IPS DF 4.7 (cell line): Measurements from ENCODE around the gene ESPNL.

Source experiments
- DNase-seq: peaks from one replicate; pipeline ENCODE4 v3.0.0-alpha.2; 2013; ENCODE audit warnings: low spot score; ENCODE audit errors: extremely low read depth

Gene ESPNL

DNA sequence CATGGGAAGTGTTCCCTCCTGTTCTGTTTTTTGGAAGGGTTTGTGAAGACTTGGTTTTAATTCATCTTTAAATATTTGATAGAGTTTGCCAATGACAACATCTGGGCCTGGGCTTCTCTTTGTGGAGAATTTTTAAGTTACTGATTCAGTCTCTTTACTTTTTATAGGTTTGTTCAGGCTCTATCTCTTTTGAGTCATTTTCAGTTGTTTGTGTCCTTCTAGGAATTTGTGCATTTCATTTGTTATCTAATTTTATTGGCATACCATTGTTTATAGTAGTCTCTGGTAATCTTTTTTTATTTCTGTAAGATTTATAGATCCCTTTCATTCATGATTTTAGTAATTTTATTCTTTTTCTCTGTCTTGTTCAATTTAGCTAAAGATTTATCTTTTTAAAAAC is 24.7 kb upstream of the ESPNL start:
- no peak for DNase-seq

DNA sequence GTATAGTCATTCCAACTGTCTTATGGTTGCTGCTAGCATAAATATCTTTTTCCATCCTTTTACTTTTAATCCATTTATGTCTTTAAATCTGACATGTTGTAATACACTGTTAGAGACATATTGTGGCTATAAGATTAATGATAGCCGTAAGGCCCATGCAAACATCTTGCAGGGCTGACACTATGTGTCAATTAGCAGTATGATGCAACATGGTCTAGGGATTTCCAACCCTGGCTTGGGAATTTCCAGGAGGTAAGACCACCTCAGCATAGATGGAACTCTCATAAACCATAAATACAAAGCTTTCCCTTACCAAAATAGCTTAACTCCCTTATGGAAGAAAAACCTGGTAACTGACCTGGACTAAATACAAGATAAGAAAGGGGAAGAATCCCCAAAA is 22.8 kb upstream of the ESPNL start:
- no peak for DNase-seq

DNA sequence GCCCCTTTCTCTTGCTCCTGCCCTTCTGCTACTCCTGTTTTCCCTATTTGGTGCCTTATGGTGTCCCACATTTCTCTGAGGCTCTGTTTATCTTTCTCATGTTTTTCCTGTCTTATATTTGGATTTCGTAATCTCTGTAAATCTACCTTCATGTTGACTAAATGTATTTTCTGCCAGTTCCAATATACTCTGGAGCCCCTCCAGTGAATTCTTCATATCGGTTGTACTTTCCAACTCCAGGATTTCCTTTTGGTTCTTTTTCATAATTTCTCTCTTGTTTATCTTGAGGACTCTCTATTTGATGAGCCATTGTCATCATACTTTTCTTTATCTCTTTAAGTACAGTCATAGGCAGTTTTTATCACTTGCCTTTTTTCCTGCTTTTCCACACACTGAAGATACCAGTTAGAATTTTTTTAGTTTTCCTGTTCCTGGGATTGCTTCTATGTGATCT is 20.2 kb upstream of the ESPNL start:
- DNase-seq: no peak

DNA sequence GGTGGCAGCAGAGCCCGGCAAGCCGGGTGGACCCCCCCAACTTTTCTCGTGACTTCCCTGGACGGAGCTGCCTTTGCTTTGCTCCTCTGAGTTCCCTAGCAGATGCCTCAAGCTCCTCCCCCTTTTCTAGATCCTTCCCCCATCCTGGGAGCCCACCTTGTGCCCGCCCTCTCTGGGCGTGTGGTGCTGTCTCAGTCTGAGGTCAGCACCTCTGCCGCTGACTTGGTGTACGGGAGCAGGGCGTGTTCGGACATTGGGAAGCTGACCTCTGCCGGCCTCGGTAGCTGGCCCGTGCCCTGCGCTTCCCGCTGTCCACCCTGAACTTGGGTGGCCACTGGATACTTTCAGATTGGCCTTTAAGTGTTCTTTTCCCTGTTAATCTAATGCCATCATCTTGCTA is 19.6 kb upstream of the ESPNL start:
- no peak for DNase-seq

DNA sequence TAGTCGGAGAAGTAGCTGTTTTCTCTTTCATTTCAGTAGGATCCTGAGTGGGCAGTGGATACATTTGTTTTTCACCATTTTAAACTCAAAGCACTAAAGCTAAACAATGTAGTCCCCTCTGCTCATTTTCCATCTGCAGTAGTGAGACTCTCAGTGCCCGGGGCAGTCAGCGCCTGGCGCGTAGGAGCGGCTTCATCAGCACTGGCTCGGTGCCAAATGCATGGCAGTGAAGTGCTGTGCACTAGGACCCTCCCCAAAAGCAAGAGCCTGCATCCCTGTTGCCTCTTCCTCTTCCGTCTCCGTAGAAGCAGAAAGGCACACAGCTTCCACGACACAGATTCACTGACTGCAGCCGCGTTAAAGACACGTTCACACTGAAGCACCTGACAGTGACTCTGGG is 19.0 kb upstream of the ESPNL start:
- DNase-seq: no peak

DNA sequence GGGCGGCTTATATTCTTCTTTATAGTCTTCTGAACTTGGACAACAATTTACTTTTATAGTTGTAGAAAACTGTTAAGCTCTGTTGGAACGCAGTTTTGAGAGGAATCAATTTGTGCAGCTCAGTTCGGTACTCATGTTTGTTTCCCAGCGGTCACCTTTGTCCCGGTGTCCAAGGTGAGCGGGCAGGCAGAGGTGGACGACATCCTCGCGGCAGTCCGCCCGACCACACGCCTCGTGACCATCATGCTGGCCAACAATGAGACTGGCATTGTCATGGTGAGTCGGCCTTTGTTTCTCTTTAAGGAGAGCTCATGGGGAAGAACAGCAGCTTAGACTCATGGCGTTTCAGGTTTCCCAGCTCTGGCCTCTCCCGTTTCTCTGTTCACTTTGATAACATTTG is 18.6 kb upstream of the ESPNL start:
- DNase-seq: no peak

DNA sequence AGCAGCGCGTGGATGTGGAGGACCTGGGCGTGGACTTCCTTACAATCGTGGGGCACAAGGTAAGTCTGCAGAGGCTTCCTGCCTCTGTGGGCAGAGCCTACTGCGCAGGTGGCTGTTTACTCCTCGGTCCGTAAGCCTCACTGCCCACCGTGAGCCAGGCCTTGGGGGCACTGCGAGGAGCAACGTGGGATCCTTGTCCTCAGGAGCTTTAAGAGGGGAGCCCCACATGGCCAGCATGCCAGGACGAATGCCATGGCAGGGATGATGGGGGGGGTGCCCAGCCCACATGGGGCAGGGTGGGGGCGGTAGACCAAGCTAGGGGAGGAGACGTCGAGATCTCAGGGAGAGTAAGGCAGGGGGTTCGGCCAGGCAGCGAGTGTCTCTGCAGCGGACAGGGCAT is 18.0 kb upstream of the ESPNL start:
- DNase-seq: no peak

DNA sequence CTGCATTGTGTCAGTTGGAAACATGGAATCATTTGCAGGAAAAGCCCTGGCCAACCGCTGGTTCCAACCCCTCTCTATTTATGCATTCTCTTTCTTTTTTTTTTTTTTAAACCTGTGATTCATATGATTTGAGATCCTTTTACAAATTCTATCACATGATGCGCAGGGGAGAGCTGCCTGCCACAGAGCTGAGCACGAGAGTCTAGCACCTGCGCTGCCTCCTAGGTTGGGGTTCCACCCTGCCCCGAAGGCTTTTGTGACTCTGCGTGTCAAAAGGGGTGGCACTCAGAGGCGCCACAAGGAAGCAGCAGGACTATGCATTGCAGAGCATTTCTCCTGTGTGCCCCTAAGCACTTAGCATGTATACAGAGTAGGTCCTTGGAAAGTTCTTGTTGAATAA is 17.3 kb upstream of the ESPNL start:
- DNase-seq: no peak

DNA sequence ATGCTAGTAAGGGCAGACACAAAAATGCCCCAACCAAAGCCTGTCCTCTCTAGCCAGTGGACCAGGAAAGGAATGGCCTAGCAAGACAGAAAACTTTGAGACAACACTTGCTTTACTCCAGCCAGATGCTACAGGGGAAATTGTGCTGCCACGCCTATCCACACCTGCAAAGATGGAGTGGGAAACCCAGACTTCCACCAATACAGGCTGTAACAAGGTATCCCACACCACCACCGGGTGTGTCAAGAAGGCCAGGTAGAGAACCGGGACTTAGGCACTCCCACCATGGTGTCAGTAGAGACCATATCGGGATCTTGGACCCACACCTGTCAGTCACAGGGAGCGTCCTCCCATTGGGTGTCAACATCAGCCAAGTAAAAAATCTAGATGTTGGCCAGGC is 16.2 kb upstream of the ESPNL start:
- no peak for DNase-seq

DNA sequence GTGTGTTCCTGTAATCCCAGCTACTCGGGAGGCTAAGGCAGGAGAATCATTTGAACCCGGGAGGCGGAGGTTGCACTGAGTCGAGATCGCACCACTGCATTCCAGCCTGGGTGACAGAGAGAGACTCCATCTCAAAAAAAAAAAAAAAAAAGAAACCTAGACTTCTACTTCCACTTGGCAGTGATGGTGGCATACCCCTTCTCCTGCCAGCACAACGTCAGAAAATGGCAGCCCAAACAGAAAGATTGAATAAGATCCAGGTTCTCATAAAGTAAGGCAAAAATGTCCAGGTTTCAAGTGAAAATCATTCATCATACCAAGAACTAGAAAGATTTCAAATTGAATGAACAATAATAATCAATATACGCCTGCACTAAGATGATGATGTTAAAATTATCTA is 15.4 kb upstream of the ESPNL start:
- no peak for DNase-seq

DNA sequence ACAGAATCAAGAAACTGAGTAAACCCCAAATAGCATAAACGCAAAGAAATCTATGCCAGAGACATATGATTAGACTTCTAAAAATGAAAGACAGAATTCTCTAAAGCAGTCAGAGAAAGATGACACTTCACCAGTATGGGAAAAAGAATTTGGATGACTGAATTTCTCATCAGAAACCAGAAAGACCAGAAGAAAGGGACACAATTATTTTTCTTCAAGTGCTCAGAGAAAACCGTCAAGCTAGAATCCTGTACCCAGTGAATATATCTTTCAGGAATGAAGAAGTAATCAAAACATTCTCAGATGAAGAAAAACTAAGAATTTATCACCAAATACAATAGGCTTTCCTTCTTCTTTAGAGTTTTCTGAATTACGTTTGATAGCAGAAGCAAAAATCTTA is 14.2 kb upstream of the ESPNL start:
- DNase-seq: no peak

DNA sequence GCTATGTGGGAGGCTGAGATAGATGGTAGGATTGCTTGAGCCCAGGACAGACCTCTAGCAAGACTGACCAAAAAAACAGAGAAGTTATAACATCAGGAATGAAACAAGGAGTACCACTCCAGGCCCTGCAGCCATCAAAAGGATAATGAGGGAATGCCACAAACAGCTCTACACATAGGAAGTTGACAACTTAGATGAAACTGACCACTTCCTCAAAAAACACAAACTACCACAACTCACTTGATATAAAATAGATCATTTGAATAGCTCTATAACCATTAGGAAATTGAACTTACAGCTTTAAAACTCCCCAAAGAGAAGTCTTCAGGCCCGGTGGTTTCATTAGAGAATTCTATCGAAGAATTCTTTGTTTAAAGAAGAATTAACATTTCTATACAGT is 12.9 kb upstream of the ESPNL start:
- no peak for DNase-seq

DNA sequence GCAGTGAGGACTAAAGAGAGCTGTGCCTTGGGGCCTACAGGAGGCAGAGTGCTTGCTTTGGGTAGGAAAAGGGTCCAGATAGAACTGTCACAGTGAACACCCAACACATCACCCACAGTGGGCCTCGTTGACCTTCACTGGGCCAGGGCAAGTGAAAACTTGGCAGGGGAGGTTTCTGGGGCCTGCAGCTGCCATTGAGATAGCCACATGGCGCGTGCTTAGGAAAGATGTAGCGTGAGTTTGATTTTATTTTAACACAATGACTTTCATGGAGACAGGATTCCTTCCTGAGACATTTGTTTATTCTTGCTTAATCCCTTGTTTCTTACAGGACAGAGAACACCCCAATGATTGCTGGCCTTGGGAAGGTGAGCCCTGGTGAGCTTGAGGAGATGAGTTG is 9.3 kb upstream of the ESPNL start:
- no peak for DNase-seq

DNA sequence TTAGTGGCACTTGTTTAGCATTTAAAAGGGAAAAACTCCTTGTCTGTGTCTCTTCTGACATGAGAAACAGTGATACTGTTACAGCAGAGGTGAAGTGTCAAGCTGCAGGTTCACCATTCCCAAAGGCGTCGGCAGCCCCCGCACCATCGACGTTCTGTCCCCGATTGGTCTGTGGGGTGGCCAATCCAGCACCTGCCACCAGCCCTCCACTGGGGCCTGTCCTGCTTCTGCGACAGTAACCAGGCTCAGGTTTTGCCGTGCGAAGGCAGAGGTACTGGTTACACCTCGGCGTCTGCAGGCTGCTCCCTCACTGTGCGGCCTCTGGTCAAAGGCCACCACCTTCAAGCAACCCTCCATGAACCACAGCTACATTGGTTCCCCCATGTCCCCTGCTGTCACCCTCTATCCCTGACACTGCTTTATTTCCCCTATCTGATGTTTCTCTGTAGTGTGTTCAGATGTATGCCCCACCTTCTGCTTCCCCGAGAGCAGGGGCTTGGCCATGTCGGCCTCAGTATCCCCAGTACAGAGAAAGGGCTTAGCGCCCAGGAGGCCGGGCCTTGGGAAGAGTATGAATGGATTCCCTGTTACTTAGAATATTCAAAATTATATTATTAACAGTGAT is 8.6 kb upstream of the ESPNL start:
- no peak for DNase-seq

DNA sequence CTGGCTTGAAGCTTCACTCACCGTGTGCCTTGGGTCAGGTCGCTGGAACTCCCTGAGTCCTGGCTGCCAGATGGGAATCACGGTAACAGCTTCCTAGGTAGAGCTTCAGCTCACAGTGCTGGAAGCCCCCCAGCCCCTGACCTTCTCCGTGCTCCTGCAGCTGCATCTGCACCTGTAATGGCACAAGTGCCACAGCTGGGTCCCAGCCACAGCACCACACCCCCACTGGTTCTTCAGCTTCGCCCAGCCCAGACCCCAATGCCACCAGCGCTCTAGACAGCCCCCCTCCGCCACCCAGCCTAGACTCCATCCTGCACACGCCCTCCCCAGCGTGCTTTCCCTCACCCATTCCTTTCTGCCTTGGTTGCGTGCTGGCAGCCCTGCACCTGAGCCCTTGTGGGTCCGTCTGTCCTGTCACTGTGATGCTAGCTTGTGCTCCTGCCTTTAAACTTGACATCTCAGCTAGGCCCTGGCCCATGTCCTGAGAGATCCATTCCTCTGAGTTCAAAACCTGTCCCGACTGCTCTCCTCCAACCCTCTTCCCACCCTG is 7.6 kb upstream of the ESPNL start:
- DNase-seq: no peak

DNA sequence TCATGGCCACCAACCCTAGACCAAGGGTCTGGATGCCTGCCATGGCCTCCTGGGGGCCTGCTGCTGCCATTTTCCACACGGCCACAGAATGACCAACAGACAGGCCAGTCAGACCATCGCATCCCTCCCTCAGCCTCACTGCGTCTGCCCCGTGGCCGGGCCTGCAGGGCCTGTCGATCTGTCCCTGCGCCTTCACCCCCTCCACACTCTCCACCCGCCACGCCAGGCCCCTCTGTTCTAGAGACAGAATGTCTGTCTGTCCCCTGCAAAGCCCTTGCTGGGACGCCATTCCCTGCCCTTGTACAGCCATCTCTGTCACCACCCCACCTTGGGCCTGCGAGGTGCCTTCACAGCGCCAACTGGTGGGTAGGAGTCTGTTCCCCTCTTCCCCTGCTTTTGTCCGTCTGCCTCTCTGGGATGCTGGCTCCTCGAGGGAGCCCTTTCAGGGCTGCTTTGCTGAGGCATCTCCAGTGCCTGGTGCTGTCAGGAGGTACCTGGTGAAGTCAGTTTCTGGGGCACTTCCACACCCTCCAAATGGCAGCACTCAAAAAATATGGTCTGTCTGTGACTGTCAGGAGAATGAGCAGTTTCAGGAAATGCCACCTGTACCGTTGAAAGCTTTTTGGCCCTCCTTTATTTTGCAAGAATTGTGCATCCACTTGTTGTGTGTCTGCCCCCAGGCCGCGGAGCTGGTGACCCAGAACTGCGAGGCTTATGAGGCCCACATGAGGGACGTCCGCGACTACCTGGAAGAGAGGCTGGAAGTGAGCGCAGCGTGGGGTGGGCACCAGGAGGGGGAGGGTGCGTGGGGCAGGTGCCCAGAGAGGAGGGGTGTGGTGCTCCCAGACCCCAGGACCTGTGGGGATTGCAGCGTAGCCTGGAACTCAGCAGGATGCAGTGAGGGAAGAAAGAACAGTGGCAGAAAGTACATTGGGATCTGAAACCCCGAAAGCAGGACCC is 6.7 kb upstream of the ESPNL start:
- no peak for DNase-seq

DNA sequence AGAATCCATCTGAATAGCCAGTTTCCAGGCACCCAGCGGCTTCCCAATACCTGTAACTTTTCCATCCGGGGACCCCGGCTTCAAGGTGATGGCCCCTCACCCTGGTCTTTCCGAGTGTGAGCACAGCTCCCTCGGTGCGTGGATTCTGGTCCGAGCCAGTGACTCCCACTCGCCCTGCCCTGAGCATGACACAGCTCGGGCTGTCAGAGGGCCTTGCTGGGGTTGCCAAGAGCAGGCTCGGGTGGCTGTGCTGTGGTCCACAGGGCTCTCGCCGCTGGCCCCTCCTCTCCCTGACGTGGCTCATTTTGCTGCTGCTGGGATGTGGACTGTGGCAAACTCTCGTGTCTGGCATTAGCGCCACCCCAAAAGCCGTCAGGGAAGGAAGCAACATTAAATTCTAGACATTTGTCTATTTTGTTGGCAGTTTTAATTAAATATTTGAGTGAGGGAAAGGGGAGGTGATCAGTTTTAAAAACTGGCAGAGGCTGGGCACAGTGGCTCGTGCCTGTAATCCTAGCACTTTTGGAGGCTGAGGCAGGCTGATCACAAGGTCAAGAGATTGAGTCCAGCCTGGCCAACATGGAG is 5.6 kb upstream of the ESPNL start:
- no peak for DNase-seq

DNA sequence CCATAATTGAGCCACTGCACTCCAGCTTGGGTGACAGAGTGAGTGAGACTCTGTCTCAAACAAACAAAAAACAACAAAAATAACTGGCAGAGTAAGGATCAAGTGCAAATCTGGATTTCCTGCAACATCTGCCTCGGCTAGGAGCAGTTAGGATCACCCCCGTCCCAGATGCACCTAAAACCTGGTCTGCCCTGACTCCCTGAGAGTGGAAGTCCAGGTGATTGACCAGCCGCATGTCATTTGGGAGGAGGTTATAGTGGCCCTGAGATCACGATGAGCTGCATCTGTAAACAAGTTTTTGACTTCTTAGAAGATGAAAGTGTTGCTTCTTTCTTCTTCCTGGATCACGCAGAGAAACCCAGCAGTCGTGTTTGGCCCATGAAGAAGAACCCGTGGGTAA is 5.0 kb upstream of the ESPNL start:
- no peak for DNase-seq

DNA sequence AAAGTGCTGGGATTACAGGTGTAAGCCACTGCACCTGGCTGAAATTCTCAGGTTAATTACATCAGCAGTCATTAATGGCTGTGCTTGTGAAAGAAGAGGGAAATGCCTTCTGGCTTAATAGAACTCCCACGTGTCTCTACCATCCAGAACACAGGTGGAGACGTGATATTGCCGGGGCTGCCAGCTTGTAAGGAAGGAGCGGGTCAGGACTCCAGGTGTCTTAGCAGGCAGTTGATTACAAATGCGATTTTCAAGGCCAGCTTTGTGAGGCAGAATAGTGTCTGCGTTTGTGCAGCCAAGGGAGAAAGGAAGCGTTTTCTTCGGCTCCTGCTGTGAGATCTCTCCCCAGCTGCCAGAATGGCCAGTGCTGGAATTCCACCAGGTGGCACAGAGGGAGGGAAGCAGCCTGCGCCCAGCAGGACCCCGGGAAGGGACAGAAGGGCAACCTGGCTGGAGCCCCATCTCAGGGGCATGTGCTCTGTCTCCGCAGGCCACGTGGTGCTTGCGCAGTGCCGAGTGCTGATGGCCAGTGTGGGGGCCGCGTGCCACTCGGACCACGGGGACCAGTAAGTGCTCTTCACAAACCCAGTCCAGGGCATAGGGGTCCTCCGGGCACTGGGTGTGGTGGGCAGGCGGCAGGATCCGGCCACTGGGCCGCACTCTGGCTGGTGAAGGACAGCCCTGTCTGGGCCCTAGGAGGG is 3.7 kb upstream of the ESPNL start:
- DNase-seq: no peak

DNA sequence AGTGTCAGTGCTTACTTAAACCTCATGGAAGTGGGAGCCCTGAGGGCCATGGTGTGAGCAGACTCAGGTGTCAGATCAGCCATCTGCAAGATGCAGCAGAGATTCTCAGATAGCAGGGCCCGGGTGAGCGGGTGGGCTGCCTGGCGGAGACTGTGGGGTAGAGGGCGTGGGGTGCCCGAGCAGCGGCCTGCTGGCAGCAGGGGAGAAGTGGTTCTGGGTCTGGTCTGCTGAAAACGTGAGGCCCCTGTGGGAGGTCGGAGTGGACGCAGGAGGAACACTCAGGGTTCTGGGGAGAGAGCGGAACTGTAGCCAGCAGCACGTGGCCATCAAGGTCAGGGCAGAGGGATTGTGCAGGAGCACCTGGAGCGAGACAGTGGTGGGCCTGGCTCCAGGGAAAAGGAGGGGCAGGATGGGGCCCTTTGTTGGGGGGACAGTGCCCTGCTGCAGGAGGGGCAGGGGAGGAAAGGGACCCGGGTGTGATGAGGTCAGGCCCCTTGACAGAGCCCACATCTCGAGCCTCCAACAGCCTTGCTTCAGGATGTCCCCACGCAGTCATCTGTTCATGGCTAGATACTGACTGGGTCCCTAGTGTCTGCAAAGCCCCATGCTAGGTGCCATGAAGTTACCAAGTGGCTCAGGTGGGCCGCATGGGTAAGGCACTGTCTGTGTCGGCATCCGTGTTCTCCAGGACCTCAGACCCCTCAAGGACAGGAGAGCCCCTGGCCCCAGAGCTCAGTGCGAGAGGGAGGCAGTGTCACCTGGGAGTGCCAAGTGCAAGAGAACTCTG is 2.7 kb upstream of the ESPNL start:
- DNase-seq: no peak
